HG03159 (cell line): ENCODE results near the gene PLBD2.
"Not testable (repeated sequence)": the region's sequence is repeated elsewhere in the genome, so short reads cannot be mapped to it uniquely, and the experiment has no call there.

ENCODE experiments used
- ATAC-seq: cut with Tn5 transposase; IDR thresholded peaks from one replicate; pipeline ENCODE4 v1.9.1; 2021; ENCODE audit warnings: mild to moderate bottlenecking, moderate library complexity; ENCODE audit not compliant: unreplicated experiment

Gene PLBD2

GRCh38 chr12:113333877-113334785 is 24.3 kb upstream of the PLBD2 start:
- peak; percentile 14 for ATAC-seq

- ATAC-seq, result peak; percentile 94
These were observed 23.4 kb upstream of the PLBD2 start, which contains the start of gene SLC8B1 for GRCh38 chr12:113334786-113335539. Gene SLC8B1 (minus strand): TSS chr12:113335109. CDS start chr12:113332878, 2,231 bp downstream.

- ATAC-seq, result no peak
These were observed 18.8 kb upstream of the PLBD2 start for GRCh38 chr12:113339540-113339939.

GRCh38 chr12:113340061-113340460 is 18.3 kb upstream of the PLBD2 start:
- ATAC-seq, result no peak

- ATAC-seq, result no peak
These were observed 16.9 kb upstream of the PLBD2 start for GRCh38 chr12:113341535-113341934.

- no peak for ATAC-seq
These were observed 13.1 kb upstream of the PLBD2 start for GRCh38 chr12:113345318-113345717.

GRCh38 chr12:113346353-113346752 is 12.0 kb upstream of the PLBD2 start:
- ATAC-seq, result no peak

- ATAC-seq, result no peak
These were observed 11.3 kb upstream of the PLBD2 start for GRCh38 chr12:113347107-113347506.

- ATAC-seq, result no peak
These were observed 10.5 kb upstream of the PLBD2 start for GRCh38 chr12:113347892-113348291.

GRCh38 chr12:113348849-113349536 is 9.4 kb upstream of the PLBD2 start:
- ATAC-seq, result no peak

- ATAC-seq, result no peak
These were observed 7.3 kb upstream of the PLBD2 start for GRCh38 chr12:113351089-113351488.

- not testable (repeated sequence) for ATAC-seq
These were observed 4.2 kb upstream of the PLBD2 start for GRCh38 chr12:113354192-113354591.

GRCh38 chr12:113359133-113359938 is 949 bp downstream of the PLBD2 start:
- peak; percentile 3 for ATAC-seq

GRCh38 chr12:113359939-113360748 is 1.8 kb downstream of the PLBD2 start:
- no peak for ATAC-seq

- ATAC-seq, result no peak
These were observed 3.4 kb downstream of the PLBD2 start for GRCh38 chr12:113361574-113362370.

- no peak for ATAC-seq
These were observed 6.3 kb downstream of the PLBD2 start for GRCh38 chr12:113364698-113365097.

- ATAC-seq, result no peak
These were observed 7.4 kb downstream of the PLBD2 start for GRCh38 chr12:113365639-113366395.

GRCh38 chr12:113366827-113367226 is 8.4 kb downstream of the PLBD2 start:
- no peak for ATAC-seq
